GM19397 (cell line): ENCODE results near the gene ADAMTS4.

Source experiments
- ATAC-seq: cut with Tn5 transposase; IDR thresholded peaks from one replicate; pipeline ENCODE4 v1.9.1; 2021; ENCODE audit warnings: mild to moderate bottlenecking, moderate library complexity; ENCODE audit not compliant: unreplicated experiment

The ADAMTS4 gene

DNA sequence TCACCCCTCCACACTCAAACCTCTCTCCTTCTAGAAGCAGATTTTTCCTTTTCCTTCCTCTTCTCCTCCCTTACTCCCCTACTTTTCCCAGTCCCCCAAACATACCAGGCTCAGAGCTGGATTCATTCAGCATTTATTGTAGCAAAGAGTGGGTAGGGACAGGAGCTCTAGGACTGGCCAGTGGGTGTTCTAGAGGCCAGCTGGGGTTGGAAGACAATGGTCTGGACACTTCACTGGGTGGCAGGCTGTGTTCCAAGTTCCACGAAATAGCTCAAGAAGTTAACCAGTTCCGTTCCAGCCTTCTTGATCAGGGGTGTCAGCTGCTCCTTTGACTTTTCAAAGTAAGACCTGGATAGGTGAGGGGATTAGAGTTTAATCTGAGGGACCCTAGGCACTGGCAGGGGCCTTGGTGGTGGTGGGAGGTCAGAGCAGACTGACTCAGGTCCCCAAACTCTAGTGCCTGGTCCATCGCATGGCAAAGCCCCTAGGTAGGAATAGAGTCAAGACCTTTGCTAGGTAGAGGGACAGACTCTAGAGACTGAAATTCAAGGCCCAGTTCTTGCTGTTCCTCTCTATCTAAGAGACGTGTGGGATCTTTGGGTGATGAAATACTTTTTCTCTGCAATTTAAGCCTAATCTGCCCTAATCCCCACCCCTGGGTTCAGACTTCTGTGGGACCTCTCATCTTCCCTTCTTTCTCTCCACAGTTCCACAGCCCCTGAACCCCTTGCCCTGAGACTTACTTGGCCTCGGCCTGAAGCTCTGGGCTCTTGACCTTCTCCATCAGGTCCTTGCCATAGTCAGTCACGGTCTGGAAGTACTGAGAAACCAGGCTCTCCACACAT lies 23.5 kb upstream of the ADAMTS4 start:
- ATAC-seq, result no peak

DNA sequence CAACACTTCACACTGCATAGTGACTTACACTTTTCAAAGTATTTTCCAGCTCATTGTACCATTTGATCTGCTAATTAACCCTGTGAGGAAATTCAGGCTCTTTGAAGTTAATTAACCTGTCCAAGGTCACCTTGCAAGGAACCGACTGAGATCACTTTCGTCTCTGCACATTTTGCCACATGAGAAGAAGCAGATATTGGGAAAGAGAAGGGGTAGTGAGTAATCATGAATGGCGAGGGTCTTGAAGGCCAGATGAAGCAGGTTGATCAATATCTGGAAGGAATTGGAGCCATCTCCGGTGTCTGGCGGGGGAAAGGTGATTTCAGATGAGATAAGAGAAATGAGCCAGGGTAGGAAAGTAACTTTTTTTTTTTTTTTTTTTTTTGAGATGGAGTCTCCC lies 21.1 kb upstream of the ADAMTS4 start:
- ATAC-seq, result no peak

DNA sequence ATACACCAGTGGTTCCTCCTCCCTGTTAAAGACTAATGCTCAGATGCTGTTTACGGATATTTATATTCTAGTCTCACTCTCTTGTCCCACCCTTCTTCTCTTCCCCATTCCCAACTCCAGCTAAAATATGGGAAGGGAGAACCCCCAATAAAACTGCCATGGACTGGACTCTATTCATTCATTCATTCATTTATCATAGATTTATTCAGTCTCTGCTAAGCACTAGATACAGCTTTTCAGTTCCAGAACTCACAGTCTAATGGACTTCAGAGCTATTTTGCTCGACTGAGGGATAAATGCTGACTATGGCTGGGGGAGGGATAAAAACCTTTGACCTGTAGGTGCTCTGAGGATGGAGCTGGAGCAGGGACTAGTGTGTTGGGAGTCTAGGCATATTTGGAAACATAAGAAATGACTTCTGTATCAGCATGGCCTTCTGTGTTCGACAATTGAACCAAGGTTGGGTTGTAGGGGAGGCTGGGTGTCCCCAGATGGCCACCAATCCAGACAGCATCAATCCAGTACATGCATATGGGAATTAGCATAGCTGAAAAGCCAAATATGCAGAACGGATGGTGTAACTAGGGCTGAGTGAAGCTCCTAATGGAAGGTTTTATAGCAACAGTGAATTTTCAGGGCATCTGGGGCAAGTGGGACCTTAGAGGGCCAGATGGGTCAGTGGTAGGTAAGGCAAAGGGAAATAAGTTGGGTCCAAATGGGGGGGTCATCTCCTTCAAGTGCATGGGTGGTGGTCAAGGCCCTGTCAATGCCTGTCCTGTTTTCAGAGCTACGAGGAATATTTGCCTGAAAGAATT lies 20.4 kb upstream of the ADAMTS4 start:
- ATAC-seq, result no peak

DNA sequence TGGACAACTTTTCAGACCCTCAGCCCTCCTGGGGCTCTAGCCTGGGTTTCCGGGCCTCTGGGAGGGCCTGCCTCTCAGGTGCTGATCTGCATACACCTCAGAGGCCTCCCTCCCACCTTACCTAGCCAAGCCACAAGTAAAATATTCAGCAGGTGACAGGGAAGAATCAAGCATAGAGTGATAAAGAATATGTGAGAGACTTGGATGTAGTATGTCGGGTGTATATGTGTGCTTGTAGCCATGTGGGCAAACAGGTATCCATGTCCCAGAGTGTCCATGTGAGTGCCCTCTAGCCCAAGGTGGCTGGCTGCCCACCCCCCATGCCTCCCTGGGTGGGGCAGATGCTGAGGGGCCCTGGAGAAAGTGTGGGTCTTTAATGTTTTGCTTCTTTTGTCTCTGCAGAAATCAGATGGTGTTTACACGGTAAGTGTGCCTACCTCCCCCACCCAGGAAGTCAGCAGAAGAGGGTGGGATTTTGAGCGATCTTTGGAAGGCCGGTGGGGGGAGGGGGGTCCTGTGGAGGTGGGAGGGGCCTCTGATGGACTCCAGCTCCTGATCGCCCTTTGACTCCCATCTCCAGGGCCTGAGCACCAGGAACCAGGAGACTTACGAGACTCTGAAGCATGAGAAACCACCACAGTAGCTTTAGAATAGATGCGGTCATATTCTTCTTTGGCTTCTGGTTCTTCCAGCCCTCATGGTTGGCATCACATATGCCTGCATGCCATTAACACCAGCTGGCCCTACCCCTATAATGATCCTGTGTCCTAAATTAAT lies 19.6 kb upstream of the ADAMTS4 start:
- no peak for ATAC-seq

DNA sequence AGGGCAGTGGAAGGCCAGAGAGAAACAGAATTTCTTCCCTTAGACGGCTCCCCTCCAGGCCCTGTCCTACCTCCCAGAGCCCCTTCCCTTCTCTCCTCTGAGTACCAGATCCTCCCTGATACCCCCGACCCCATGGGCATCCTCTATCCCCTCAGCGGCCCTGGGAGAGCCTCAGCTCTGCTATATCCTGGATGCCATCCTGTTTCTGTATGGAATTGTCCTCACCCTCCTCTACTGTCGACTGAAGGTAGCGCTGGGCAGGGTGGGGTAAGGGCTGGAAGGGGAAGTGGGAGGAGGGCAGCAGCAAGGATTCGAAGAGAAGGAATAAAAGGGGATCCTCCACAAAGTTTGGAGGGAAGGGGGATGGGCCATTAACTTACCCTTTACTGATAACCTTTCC lies 19.0 kb upstream of the ADAMTS4 start:
- ATAC-seq, result no peak

DNA sequence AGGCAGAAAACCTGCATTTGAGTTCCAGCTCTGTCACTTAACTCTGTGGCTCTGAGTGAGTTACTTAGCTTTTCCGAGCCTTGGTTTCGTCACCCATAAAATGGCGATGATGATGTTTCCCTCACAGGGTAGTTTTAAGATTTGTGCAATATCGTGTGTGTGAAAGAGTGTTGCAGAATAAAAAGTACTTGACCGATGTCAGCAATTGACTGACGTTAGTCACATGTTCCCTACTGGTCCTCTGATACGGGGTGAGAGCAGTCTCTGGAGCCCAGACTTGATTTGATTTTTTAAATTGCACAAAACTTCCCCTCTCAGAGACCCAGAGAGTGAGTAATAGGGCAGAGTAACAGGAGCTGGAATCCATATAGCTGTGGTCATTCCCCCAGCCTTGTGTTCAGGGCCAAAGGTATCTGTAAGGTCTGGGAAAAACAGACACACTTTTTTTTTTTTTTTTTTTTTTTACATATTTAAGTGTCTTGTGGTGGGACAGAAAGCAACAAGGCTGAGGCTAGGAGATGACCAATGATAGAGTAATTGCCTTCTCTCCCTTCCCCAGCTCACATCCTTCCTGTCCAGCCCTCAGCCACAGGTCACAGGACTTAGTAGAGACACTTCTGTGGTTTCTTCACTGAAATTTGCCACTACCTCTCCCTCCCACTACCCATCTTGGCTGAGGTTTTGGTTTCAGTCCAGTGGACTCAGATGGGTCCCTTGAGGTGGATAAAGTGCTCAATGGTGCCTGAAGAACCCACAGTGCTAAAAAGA lies 18.3 kb upstream of the ADAMTS4 start:
- ATAC-seq, result peak; percentile 85

DNA sequence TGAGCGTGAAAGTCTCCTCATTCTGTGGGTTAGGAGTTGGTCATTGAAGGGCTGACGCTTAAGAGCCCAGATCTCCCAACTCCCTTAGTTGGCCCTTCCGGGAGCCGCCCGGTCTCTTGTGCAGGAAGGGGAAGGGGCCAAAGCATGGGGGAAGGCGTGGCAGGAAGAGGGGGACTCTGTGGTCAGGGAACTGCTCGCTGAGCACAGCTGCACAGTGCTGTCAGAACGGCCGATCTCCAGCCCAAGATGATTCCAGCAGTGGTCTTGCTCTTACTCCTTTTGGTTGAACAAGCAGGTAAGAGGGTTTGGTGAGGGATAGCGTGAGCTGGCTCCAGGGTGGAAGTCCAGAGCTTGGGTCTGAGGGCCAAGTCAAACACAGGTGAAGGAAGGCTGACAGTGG lies 16.2 kb upstream of the ADAMTS4 start, which contains the start of gene FCER1G:
TSS of gene FCER1G (plus strand) at position 220 of the 400 bp plus-strand sequence. CDS start at position 247, 27 bp downstream.
- no peak for ATAC-seq

DNA sequence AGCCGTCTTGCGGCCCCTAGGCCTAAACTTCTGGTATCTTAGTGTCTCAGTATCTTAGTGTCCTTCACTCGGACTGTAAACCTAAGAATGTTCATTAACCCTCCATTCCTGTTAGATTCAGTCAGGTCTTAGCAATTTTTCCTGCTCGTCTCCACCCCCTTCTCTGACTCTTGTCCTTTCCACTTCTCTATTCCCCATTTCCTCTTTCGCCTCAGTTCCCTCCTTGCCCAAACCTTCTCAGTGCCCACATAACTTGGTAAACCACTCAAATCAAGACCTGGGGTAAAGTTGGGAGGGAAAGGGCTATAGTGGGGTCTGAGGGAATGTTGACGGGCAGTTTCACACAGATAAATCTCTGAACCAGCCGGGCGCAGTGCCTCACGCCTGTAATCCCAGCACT lies 15.5 kb upstream of the ADAMTS4 start:
- ATAC-seq, result no peak

DNA sequence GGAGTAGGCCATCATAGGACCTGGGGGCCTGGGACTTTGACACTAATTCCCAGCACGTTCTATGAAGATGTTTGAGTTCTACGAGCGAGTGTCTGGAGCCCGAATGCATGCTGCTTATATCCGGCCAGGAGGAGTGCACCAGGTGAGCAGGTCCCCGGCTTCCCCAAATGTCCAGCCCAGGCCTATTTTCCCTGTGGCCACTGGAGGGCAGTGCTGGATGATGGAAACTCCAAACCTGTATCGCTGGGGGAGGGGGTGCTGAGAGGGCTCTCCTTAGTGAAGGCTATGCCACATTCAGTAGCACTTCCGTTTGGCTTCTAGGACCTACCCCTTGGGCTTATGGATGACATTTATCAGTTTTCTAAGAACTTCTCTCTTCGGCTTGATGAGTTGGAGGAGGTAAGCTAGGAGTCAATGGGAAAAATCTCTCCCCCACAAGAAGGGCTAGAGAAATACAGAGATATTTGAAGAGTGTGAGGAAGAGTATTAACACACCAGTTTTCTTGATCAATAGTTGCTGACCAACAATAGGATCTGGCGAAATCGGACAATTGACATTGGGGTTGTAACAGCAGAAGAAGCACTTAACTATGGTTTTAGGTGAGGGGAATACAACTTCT lies 11.0 kb upstream of the ADAMTS4 start:
- ATAC-seq, result no peak

DNA sequence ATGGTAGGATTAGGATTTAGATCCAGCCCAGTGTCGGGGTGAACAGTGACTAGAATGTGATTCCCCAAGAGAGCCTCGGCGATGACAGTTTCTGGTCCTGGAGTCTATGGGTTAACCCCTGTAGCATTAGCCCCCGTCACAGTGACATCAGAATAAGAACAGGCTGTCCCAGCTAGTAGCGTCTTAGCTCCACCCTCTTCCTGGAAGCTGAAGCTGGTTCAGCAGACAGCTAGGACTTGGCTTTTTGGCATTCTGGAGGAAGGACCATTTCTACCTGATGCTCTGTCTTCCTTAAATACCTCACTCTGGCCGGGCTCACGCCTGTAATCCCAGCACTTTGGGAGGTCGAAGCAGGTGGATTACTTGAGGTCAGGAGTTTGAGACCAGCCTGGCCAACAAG lies 8.3 kb upstream of the ADAMTS4 start:
- no peak for ATAC-seq

DNA sequence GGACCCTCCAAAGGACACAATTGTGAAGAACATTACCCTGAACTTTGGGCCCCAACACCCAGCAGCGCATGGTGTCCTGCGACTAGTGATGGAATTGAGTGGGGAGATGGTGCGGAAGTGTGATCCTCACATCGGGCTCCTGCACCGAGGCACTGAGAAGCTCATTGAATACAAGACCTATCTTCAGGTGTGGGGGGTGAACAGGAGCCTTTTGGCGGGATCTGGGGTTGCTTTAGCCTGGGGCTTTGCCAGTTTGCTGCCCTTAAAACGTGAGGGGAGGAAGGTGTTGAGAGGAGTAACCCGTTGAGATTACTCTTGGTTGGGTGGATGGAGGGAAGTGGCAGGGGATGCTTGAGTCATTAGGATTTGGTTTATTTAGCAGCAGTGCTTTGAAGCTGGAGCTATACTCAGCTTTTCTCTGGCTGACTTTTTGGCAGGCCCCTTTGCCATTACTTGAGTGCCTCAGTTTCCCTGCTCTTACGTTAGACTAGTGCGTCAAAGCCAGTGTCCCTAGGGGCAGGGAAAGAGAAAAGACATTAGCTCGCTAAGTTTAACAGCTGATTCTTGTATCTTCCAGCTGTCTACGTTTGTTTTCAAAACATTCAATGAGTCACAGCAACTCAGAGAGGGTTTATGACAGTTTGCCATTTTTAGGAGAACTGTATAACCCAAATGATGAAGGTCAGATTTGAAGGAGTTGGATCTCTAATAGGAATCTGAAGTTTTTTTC lies 7.7 kb upstream of the ADAMTS4 start:
- ATAC-seq, result no peak

DNA sequence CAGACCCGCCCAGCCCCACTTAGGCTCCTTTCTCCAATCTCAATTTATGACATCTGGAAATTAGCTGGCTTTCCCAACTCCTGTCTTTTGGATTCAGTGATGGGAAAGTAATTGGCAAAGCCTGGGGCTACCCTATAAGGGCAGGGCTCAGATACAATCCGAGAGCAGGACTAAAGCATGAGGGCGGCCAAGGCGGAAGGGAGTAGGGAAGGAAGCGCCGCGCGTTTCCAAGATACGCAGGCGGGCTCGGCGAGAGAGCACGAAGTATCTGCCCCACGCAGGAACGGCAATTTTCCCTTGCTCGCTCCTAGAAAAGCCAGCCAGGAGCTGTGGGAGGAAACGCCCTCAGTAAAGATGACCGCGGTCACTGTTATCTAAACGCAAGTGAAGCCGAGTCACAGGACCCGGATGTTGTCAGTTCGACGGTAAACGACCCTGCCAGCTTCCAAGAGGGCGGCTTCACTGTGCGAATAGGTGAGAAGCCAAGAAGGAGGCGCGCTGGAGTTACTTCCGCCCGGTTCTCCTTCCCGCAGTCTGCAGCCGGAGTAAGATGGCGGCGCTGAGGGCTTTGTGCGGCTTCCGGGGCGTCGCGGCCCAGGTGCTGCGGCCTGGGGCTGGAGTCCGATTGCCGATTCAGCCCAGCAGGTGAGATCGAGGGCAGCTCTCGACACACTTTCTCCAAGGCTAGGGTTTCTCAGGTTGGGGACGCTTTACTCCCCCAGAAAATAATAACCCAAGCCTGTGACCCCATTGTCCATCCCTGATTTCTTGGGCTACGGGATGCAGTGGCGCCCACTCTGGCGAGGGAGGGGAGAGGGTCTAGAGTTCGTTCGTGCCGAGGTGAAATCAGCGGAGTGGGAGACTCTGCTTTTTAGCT lies 3.2 kb upstream of the ADAMTS4 start, which contains the start of gene NDUFS2:
TSS of gene NDUFS2 (plus strand) at position 532 of the 877 bp plus-strand sequence. CDS start at position 551, 19 bp downstream.
- peak; percentile 94 for ATAC-seq

DNA sequence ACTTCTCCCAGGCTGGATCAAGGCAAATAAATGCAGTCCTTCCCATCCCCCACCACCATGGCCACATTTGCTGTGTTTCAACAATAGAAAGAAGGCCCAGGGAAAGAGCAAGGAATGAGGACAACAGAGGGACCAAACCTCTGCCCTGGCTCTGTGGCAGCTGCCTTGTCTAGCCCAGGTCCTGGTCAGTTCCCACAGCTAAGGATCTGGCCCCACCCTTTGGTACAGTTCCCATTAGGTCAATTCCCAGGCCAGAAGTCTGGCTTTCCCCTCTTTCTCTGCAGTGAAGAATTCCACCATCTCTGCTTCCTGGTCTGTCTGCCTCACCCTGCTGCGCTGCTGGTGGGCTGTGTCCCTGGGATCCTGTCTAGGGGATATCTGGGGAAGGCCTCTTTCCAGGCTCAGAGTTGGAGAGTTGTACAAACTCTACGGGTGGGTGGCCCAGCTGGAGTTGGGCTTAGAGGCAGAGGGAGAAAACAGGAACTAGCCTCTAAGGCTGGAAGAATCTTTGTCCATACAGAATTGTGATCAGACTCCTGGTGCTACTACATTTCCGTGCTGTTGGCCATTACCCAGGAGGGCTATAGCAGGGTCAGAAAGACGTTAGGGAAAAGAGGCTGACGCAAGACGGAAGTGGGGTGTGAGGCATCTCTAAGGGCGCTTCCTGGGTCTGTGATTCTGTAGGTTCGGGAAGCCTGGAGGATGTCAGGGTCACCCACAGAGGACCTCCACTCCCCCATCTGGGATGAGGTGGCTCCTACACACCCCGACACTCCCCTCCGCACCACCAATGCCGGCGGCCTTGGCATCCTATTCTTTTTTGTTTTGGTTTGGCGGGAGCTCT lies 2.4 kb upstream of the ADAMTS4 start:
- ATAC-seq, result no peak

DNA sequence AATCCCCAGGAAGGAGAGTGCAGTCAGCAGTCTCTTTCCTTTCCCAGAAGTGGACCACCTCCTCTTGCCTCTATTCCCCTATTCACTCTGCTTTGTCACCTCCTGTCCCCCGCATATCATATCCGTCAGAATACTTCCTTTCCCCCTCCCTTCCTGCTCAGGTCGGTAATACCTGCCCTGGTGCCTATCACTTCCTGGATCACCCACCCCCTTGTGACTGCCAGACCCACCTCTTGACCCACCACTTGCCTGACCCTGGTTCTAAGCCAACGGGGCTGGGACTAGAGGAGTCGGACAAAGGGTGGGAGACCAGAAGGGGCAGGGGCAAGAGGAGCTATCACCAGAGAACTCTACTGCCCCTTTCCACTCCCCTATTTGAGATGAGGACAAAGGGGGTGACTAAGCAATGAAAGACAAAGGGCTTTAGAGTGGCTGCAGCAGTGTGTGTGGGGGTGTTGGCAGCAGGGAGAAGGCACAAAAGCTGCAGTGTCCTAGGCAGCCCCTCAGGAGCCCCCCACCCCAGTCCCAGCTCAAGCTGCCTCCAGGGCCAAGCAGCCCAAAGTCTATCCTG lies 1.7 kb upstream of the ADAMTS4 start:
- no peak for ATAC-seq

DNA sequence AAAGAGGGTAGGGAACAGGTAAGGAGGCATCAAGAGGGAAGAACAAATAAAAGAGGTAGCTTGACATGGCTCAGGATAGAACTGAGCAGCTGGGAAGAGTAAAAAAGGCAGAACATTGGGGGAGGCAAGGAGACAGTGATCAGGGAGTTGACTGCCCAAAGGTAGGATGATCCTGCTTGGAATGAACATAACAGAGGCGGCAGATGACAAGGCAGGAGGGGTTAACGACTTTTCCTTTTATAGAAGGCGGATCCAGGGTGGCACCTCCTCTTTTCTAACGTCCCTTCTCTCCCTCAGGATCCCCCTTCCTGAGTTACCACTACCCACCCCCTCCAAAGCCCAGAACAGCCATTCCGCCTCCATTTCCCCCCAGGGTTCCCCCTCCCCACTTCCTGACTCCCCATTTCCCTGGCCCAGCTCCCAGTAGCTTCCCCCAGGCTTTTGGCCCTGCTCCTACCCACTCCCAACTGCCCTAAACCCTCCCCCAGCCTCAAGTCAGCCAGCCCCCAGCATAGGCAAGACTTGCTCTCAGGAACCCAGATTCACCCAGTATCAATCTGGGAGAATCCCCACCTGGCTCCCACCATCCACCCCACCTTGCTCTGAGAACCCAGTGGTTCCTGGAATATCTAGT lies 769 bp upstream of the ADAMTS4 start:
- no peak for ATAC-seq

DNA sequence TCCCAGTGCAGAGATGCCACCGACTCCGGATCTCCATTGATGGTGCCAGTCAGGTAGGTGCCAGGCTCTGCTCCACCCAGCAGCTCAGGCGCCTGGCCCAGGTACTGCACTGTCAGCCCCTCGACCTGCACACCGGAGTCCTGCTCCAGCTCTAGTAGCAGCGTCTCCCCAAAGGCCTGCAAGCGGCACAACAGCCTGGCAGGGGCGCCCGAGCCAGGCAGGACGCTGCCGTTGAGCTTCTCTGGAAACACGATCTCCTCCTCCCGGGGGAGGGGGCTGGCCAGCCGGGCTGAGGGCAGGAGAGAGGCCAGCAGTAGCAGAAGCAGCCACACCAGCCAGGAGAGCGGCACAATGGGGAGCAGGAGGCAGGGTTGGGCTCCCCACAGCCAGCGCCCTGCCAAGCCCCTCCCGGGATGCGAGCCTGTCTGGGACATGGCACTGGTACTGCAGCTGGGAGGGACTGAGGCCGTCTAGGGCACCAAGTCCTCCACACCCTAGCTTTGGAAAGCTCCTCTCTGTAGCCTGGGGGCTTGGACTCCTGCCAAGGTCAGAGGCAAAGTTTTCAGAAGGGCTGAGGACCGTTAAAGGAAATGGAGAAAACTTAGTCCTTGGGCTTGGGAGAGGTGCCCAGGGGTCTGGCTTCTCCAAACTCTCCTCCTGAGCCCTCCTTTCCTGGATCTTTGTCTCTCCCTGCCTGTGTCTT lies 509 bp downstream of the ADAMTS4 start:
- no peak for ATAC-seq
